GM18951 (cell line): Measurements from ENCODE around the gene CYGB.
A peak's percentile ranks its signal among the peaks of the same experiment; 100 is the strongest.

Source experiments
- POLR2A ChIP-seq: IDR thresholded peaks from 4 replicates; pipeline ENCODE4 v1.6.1; 2011; ENCODE audit warnings: mild to moderate bottlenecking; ENCODE audit not compliant: insufficient read length, insufficient read depth; ENCODE audit errors: extremely low read depth
- in situ Hi-C: fragments of 300-500 bp; cut with MboI; formaldehyde crosslinking; loops from one replicate; pipeline ENCODE4 v1.12.0; 2022; ENCODE audit warnings: low sequenced_read_pairs, mixed read lengths, inconsistent platforms; ENCODE audit not compliant: unreplicated experiment

Gene CYGB

GRCh38 chr17:76498876-76499251 lies 38.6 kb downstream of the CYGB start:
- TF ChIP-seq POLR2A = no peak
- in situ Hi-C loops = no loop called here

- in situ Hi-C loops = no loop called here
- TF ChIP-seq POLR2A = peak; percentile 27
These were observed 39.3 kb downstream of the CYGB start for GRCh38 chr17:76497979-76498875.

- in situ Hi-C loops = no loop called here
- no peak for TF ChIP-seq POLR2A
These were observed 39.9 kb downstream of the CYGB start for GRCh38 chr17:76497699-76497978.

GRCh38 chr17:76496464-76496863 lies 41.0 kb downstream of the CYGB start:
- in situ Hi-C loops = no loop called here
- no peak for TF ChIP-seq POLR2A

- TF ChIP-seq POLR2A = no peak
- in situ Hi-C loops = no loop called here
These were observed 41.7 kb downstream of the CYGB start for GRCh38 chr17:76495663-76496400.

- TF ChIP-seq POLR2A = peak; percentile 23
- in situ Hi-C loops = no loop called here
These were observed 43.9 kb downstream of the CYGB start for GRCh38 chr17:76493505-76494167.

- TF ChIP-seq POLR2A = peak; percentile 39
- in situ Hi-C loops = no loop called here
These were observed 44.5 kb downstream of the CYGB start for GRCh38 chr17:76492989-76493501.

GRCh38 chr17:76492123-76492988 lies 45.2 kb downstream of the CYGB start:
- no peak for TF ChIP-seq POLR2A
- in situ Hi-C loops = no loop called here

GRCh38 chr17:76491271-76492122 lies 46.0 kb downstream of the CYGB start:
- in situ Hi-C loops = no loop called here
- TF ChIP-seq POLR2A = no peak

GRCh38 chr17:76490112-76490710 lies 47.3 kb downstream of the CYGB start:
- in situ Hi-C loops = no loop called here
- TF ChIP-seq POLR2A = no peak

- in situ Hi-C loops = no loop called here
- TF ChIP-seq POLR2A = no peak
These were observed 49.9 kb downstream of the CYGB start for GRCh38 chr17:76487451-76488192.

GRCh38 chr17:76485569-76485968 lies 51.9 kb downstream of the CYGB start:
- TF ChIP-seq POLR2A = no peak
- in situ Hi-C loops = no loop called here
